HCEC 1CT (cell line): ENCODE measurements around the gene BICD2.

Experiments used
- DNase-seq: peaks from one replicate; pipeline ENCODE4 v3.0.0-alpha.2; 2017

BICD2 gene

DNA sequence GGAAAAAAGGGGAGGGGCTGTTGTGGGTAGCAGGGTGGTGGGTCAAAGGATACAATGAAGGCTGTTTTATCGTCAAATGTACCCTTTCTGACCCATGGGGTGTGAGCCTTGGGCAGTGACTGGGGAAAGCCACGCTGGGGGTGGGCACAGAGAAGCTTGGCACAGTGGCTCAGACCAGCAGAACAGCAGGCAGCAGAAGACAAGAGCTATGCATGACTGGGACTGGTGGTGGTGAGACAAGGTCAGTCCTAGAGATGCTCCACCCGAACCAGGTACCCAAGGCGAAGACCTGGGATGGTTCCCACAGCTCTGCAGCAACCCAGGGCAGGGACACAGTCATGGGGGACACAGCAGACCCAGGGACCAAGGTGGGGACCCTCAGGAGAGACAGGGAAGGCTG lies 38.3 kb downstream of the BICD2 start:
- no peak for DNase-seq

- DNase-seq: no peak
These were observed 38.9 kb downstream of the BICD2 start for GRCh38 chr9:92725766-92726165.

DNA sequence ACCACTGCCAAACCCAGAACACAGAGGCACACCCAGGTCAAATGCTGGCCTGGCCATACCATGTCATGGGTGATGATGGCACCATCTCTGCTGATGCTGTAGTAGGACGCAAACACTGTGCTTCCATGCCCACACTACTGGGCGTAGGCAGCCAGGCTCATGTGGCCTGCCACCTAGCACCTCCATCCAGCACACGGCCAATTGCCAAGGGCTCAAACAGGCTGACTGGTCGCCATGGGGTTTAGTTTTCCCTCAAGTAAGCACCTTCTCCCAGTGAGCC lies 39.4 kb downstream of the BICD2 start:
- no peak for DNase-seq

- no peak for DNase-seq
These were observed 39.9 kb downstream of the BICD2 start for GRCh38 chr9:92724528-92725265.

- no peak for DNase-seq
These were observed 40.8 kb downstream of the BICD2 start for GRCh38 chr9:92723801-92724323.

DNA sequence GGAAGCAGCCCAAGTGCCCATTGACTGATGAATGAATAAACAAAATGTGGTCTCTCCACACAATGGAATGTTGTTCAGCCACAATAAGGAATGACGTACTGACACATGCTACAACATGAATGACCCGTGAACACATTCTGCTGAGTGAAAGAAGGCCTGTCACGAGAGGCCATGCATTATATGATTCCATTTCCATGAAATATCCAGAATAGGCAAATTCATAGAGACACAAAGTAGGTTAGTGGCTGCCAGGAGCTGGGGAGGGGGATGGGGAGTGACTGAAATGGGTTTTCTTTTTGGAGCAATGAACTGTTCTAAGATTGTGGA lies 41.4 kb downstream of the BICD2 start:
- DNase-seq: peak; percentile 48

DNA sequence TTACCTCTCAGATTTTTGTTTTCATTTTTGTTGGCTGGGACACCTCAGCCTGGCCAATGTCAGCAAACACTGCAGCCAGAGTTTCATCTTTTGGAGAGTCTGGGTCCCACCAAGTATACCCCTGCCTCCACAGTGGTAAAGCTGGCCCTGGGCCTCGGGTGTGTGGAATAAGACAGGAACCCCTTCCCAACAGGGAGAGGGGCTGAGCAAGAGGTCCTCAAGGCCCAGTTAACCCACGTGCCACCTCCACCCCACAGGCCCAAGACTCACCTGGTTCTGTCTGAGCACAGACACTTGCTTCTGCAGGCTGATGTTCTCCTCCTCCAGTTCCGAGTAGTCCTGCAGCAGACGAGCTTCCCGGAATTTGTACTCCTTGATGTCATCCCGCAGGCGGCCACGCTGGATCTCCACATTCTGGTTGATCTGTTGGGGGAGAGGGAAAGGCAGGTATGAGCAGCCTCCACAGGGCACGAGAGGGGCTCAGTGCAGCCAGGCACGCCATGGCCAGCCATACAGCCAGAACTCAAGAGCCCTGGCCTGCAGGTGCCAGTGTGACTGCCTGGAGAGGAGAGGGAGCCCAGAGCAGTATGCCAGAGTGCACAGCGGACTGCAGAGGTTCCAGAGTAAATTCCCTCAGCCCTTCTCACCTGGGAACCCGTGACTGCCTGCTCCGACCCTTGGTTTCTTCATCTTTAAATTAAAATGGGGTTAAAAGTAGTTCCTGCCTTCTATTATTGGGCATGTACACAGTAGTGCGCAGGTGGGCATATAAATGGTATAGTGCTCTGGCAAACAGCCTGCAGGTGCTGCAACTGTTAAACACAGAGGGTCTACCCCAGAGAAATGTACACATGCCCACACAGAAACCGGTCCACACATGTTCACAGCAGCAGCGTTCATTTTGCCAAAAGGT lies 42.0 kb downstream of the BICD2 start:
- DNase-seq: no peak

DNA sequence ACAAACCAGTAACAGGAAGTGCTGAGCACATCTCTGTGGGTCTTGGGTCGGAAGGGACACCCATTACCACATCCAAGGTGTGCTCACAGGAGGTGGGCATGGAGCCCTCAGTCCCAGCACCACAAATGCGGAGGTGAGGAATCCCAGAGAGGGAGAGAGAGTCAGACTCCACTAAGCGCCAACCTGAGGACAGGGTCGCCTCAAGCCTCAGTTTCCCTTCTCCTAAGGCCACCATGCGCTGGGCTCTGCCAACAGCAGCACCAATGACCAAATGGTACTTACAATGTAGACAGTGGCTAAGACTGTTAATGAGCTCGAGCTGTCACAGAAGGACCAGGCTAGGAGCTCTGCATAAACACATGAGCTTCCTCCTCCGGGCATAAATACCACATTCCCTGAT lies 43.1 kb downstream of the BICD2 start:
- DNase-seq: no peak

DNA sequence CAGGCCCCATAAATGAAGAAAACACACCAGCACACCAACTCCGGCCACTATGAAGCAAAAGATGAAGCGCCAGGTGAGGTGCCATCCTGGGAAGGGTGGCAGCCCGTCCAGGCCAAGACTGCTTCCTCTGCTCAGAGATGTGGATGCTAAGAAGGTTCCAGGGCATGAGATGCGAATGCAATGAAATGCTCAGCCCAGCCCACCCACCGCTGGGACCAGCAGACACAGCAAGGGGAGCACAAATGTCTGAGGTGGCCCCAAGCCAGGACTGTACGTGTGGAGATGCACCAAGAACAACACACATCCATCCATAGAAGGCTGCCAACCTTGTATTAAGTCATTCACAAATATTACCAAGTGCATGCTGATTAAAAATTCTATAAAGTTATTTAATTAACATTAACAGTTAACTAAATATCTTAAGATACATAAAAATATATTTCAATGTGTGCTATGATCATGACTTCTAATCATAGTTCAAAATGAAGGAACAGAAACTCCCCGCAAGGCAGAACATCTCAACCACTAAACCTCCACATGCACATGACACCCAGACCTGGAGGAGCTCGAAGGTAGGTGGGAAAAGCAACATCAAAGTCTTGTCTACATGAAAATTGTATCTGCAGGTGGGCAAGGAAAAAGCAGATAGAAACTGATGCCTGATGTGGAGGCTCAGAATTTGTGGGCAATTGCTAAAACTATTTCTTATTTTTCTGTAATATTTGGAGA lies 43.7 kb downstream of the BICD2 start:
- no peak for DNase-seq

DNA sequence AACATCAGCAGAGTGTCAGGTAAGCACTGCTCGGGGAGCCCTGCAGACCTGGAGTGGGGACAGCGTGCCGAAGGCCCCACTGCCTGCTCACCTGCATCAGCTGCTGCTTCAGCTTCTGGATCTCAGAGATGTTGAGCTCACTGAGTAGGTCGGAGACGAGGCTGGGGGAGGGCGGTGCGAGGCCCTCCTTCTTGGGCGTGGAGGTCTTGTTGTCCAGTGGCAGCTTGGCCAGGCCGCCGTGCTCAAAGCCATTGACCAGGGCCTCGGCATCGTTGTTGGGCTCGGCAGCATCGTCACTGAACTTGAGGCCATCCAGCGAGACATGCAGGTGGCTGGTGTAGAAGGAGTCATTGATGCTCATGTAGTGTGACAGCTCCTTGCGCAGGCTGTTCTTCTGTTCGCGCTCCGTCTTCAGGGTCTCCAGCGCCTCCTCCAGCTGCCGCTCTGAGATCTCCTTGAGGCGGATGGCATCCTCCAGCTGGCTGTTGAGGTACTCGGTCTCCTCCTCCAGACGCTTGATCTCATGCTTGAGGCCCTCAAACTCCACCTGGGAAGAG lies 44.3 kb downstream of the BICD2 start:
- no peak for DNase-seq

DNA sequence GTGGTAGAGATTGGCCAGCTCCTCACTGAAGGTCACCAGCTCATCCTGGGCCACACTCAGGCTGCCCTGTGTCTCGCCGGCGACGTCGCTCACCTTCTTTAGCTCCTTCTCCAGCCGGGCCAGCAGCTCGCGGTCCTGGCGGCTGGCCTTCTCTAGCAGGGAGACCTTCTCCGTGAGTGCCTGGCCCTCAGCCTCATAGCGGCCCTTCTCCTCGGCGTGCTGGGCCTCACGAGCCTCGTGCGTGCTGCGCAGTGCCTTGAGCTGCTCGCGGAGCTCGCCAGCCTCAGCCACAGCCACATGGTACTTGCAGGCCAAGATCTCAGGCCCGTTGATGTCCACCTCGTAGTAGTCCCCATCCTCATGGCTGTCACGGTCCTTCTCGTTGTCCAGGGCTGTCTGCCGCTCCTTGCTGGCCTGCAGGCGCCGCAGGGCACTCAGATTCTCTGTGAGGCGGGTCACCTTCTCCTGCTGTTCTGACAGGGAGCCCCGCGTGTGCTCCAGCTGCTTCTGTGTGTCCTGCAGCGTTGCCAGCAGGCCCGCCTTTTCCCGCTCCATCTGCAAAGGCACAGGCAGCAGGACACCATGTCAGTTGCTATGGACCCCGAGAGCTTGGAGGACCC lies 45.5 kb downstream of the BICD2 start:
- no peak for DNase-seq

DNA sequence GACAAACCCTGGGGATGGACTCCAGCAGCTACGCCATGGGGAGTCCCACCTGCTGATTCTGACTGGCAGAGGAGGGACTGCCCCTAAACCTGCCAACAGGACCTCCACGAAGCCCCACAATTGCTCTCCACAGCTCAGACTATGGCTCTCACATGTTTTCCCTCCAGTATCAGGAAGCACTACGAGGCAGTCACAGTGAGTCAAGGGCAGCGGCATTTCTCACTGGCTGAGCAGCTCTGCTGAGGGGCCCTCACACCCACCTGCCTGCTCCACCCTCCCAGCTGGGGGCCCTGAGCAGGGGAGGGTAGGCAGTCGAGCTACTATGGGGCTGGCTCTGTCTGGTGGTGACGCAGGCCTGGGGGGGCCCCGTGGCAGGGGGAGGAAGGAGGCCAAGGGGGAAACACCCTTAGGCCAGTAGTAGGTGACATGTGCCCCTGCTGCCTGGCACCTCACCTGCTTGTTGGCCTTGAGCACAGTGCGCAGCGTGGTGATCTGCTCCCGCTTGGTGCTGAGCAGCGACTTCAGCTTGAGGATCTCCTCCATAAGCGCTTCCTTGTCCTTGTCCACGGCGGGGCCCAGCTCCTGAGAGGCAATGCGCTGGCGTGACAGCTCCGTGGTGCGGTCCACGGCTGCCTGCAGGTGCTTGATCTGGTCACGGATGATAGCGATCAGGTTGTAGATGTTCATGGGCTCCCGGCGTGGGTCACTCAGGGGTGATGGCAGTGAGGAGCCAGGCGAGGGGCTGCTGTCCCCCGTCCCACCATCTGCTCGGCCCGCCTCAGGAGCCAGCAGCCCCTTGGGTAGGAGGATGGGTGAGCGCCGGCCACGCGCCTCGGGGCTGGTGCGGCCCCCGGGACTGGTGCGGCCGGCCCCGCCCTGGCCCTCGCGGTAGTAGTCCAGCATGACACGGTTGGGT lies 46.3 kb downstream of the BICD2 start:
- DNase-seq: no peak

- DNase-seq: no peak
These were observed 47.2 kb downstream of the BICD2 start for GRCh38 chr9:92717201-92718085.

DNA sequence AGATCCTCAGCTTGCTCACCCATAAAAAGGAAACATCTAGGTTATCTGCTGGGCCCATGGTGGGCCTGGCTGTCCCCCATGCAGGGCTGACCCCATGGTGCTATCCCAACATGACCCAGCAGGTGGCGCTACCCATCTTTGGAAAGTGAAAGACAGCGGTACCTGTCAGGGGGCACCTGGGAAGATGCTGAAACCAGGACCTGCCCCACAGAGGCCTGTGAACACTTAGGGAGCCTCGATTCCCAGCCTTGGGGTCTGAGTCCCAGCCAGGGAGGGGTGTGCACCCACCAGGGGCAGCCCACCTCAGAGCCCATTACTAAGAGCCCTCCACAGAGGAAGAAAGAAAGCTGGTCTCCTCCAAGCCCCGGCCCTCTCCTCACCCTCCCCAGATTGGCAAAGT lies 48.1 kb downstream of the BICD2 start:
- DNase-seq: no peak

DNA sequence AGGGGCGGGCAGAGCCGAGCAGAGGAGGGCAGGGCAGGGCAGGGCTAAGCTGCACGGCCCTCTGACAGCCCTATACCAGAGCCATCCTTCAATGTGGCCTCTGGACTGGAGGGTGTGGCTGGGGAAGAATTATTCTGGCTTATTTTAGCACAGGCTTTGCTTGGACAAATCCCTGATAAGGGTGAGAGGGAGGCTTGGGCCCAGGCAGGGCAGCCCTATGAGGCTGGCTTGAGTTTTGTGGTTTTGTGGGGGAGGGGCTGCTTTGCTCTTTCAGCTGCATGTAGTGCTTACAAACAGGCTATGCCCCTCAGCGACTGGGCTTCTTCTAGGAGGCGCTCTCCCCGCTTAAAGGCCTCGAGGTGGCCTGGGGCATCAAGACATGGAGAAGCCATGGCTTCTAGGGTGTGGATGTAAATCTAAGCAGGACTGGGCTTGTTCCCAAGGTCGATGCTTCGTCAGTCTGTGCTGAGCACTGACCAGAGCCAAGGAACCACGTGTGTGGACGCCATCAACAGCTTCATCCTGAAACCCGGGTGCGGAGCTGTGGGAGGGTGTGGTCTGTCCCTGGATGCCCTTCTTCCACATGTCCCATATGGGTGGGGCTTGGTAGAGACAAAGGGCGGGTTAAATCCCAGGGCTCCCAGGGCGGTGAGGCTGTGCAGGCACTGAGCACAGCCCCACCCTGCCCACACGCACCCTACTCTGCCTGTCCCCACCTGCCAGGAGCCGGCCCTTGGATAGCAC lies 49.0 kb downstream of the BICD2 start:
- no peak for DNase-seq

- no peak for DNase-seq
These were observed 49.7 kb downstream of the BICD2 start for GRCh38 chr9:92714787-92715487.

DNA sequence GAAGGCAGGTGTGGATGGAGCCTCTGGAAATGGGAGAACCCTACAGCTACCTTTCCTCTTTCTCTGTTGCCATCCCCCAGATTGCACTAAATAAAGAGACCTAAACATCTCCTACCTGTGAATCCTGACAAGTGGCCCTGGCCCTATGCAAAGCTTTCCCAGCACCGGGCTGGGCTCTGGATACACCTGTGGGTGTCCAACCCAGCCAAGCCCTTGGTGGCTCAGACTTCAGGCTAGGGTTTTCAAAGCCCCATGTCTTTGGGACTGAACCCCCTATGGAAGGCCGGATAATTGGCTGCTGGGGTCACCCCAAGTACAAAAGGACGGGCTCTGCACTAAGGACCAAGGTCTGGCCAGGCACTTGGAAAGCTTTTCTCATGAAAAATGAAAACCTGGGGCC lies 50.6 kb downstream of the BICD2 start:
- no peak for DNase-seq

- no peak for DNase-seq
These were observed 51.1 kb downstream of the BICD2 start for GRCh38 chr9:92713528-92713927.

DNA sequence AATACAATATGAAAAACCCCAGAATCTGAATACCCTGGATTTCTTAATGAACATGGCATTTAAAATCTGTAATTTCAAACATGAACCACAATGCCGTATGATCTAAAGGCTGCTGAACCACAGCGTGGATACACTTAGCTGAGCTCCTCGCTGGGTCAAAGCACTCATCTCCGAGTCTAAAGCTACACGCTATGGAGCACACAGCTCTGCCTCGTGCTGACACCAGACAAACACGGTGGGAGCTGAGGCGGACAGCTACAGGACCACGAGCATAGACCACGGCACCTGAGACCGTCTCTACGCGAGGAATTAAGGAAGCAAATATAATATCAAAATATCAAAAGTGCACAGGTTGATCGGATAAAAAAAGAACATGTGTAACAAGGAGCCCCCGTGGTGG lies 51.9 kb downstream of the BICD2 start:
- DNase-seq: no peak
